Memory B cell (primary cell): ENCODE data around the gene AP3B1.

Source experiments
- ATAC-seq: fragments of 150-1000 bp; cut with Tn5 transposase; 2 replicates; pipeline ENCODE4 v1.10.0; 2021; ENCODE audit warnings: low read depth, mild to moderate bottlenecking, moderate library complexity
- DNase-seq, 2 donors: peaks; one replicate each; pipeline ENCODE4 v3.0.0; 2022; ENCODE audit warnings: low spot score in 2 of 2
- H3K27ac Mint-ChIP-seq: one replicate; pipeline ENCODE4 v1.8.0; 2022; ENCODE audit warnings: mild to moderate bottlenecking, moderate library complexity, mixed read lengths
- H3K27me3 Mint-ChIP-seq: one replicate; pipeline ENCODE4 v1.8.0; 2022; ENCODE audit warnings: mixed read lengths
- H3K36me3 Mint-ChIP-seq: one replicate; pipeline ENCODE4 v1.8.0; 2022; ENCODE audit warnings: mild to moderate bottlenecking, mixed read lengths
- H3K4me1 Mint-ChIP-seq: one replicate; pipeline ENCODE4 v1.8.0; 2022; ENCODE audit warnings: mixed read lengths
- H3K4me3 Mint-ChIP-seq: one replicate; pipeline ENCODE4 v1.8.0; 2022; ENCODE audit warnings: mild to moderate bottlenecking, moderate library complexity, mixed read lengths
- H3K9me3 Mint-ChIP-seq: one replicate; pipeline ENCODE4 v1.8.0; 2022; ENCODE audit warnings: mixed read lengths

AP3B1 gene

GRCh38 chr5:77983482-77984199, 310.9 kb downstream of the AP3B1 start:
- no peaks in the 10 kb centered on the region for H3K9me3 Mint-ChIP-seq
- no peak overlapping the region for H3K4me3 Mint-ChIP-seq
- peaks cover 2% of the 10 kb centered on the region for H3K27me3 Mint-ChIP-seq
- no peaks in the 10 kb centered on the region for H3K36me3 Mint-ChIP-seq
- no peak for ATAC-seq
- no peak overlapping the region for H3K27ac Mint-ChIP-seq
- DNase-seq, result no peak
- no peaks in the 10 kb centered on the region for H3K4me1 Mint-ChIP-seq

- peaks cover 2% of the 10 kb centered on the region for H3K9me3 Mint-ChIP-seq
- no peak overlapping the region for H3K4me3 Mint-ChIP-seq
- no peaks in the 10 kb centered on the region for H3K4me1 Mint-ChIP-seq
- peaks cover 2% of the 10 kb centered on the region for H3K36me3 Mint-ChIP-seq
- no peak for DNase-seq
- peaks cover 7% of the 10 kb centered on the region for H3K27me3 Mint-ChIP-seq
- no peak for ATAC-seq
- no peak overlapping the region for H3K27ac Mint-ChIP-seq
Measured at GRCh38 chr5:77981820-77982219, 312.7 kb downstream of the AP3B1 start.

GRCh38 chr5:77974576-77974975, 319.9 kb downstream of the AP3B1 start:
- ATAC-seq, result no peak
- Mint-ChIP-seq H3K27ac (no peak overlapping the region), H3K9me3 (peaks cover 2% of the 10 kb centered on the region), H3K4me3 (no peak overlapping the region), H3K27me3 (peaks cover 33% of the 10 kb centered on the region), H3K36me3 (peaks cover 2% of the 10 kb centered on the region), H3K4me1 (peaks cover 8% of the 10 kb centered on the region)
- DNase-seq, result no peak

GRCh38 chr5:77973253-77973609, 321.3 kb downstream of the AP3B1 start:
- H3K27me3 Mint-ChIP-seq, result peaks cover 33% of the 10 kb centered on the region
- ATAC-seq, result no peak
- peaks cover 8% of the 10 kb centered on the region for H3K4me1 Mint-ChIP-seq
- H3K4me3 Mint-ChIP-seq, result peak overlapping the region; percentile 83
- no peak overlapping the region for H3K27ac Mint-ChIP-seq
- peaks cover 2% of the 10 kb centered on the region for H3K36me3 Mint-ChIP-seq
- H3K9me3 Mint-ChIP-seq, result peaks cover 2% of the 10 kb centered on the region
- no peak for DNase-seq

- peaks cover 2% of the 10 kb centered on the region for H3K36me3 Mint-ChIP-seq
- H3K27ac Mint-ChIP-seq, result no peak overlapping the region
- DNase-seq, result peak in 1 of 2 donors; percentile 19
- H3K4me3 Mint-ChIP-seq, result peak overlapping the region; percentile 83
- peaks cover under 1% of the 10 kb centered on the region for H3K9me3 Mint-ChIP-seq
- peaks cover 8% of the 10 kb centered on the region for H3K4me1 Mint-ChIP-seq
- peak; percentile 74 for ATAC-seq
- peaks cover 31% of the 10 kb centered on the region for H3K27me3 Mint-ChIP-seq
Measured at GRCh38 chr5:77972469-77973252, 321.8 kb downstream of the AP3B1 start.

GRCh38 chr5:77971776-77972468, 322.6 kb downstream of the AP3B1 start:
- ATAC-seq (peak; percentile 31), DNase-seq (no peak)
- Mint-ChIP-seq H3K36me3 (no peaks in the 10 kb centered on the region), H3K9me3 (no peaks in the 10 kb centered on the region), H3K27ac (no peak overlapping the region), H3K4me3 (peak overlapping the region; percentile 83), H3K4me1 (peaks cover 8% of the 10 kb centered on the region), H3K27me3 (peaks cover 28% of the 10 kb centered on the region)

- peaks cover 8% of the 10 kb centered on the region for H3K4me1 Mint-ChIP-seq
- peaks cover 30% of the 10 kb centered on the region for H3K27me3 Mint-ChIP-seq
- H3K27ac Mint-ChIP-seq, result no peak overlapping the region
- no peak for DNase-seq
- H3K4me3 Mint-ChIP-seq, result no peak overlapping the region
- peaks cover 2% of the 10 kb centered on the region for H3K36me3 Mint-ChIP-seq
- peaks cover 2% of the 10 kb centered on the region for H3K9me3 Mint-ChIP-seq
- no peak for ATAC-seq
Measured at GRCh38 chr5:77970891-77971290, 323.6 kb downstream of the AP3B1 start.

GRCh38 chr5:77963795-77964194, 330.7 kb downstream of the AP3B1 start:
- ATAC-seq (no peak), DNase-seq (no peak)
- no peaks in the 10 kb centered on the region for H3K4me1 Mint-ChIP-seq
- no peak overlapping the region for H3K4me3 Mint-ChIP-seq
- H3K27me3 Mint-ChIP-seq, result peaks cover 15% of the 10 kb centered on the region
- peaks cover 2% of the 10 kb centered on the region for H3K9me3 Mint-ChIP-seq
- H3K27ac Mint-ChIP-seq, result no peak overlapping the region
- peaks cover 2% of the 10 kb centered on the region for H3K36me3 Mint-ChIP-seq

- ATAC-seq, result no peak
- Mint-ChIP-seq H3K9me3 (no peaks in the 10 kb centered on the region), H3K27me3 (peaks cover 14% of the 10 kb centered on the region), H3K36me3 (no peaks in the 10 kb centered on the region), H3K4me1 (no peaks in the 10 kb centered on the region), H3K4me3 (no peak overlapping the region), H3K27ac (no peak overlapping the region)
- no peak for DNase-seq
Measured at GRCh38 chr5:77960863-77961396, 333.6 kb downstream of the AP3B1 start.

GRCh38 chr5:77960305-77960704, 334.2 kb downstream of the AP3B1 start:
- ATAC-seq (no peak), DNase-seq (no peak)
- peaks cover 14% of the 10 kb centered on the region for H3K27me3 Mint-ChIP-seq
- H3K4me3 Mint-ChIP-seq, result no peak overlapping the region
- H3K27ac Mint-ChIP-seq, result no peak overlapping the region
- no peaks in the 10 kb centered on the region for H3K9me3 Mint-ChIP-seq
- H3K36me3 Mint-ChIP-seq, result no peaks in the 10 kb centered on the region
- H3K4me1 Mint-ChIP-seq, result no peaks in the 10 kb centered on the region

GRCh38 chr5:77958642-77959330, 335.7 kb downstream of the AP3B1 start:
- ATAC-seq (no peak), DNase-seq (no peak)
- Mint-ChIP-seq H3K4me1 (no peaks in the 10 kb centered on the region), H3K27me3 (peaks cover 11% of the 10 kb centered on the region), H3K36me3 (no peaks in the 10 kb centered on the region), H3K27ac (no peak overlapping the region), H3K9me3 (no peaks in the 10 kb centered on the region), H3K4me3 (no peak overlapping the region)

- no peak overlapping the region for H3K27ac Mint-ChIP-seq
- no peaks in the 10 kb centered on the region for H3K9me3 Mint-ChIP-seq
- H3K4me1 Mint-ChIP-seq, result no peaks in the 10 kb centered on the region
- H3K4me3 Mint-ChIP-seq, result no peak overlapping the region
- no peak for ATAC-seq
- no peaks in the 10 kb centered on the region for H3K36me3 Mint-ChIP-seq
- no peak for DNase-seq
- H3K27me3 Mint-ChIP-seq, result peaks cover 11% of the 10 kb centered on the region
Measured at GRCh38 chr5:77957931-77958521, 336.5 kb downstream of the AP3B1 start.

GRCh38 chr5:77957516-77957915, 337.0 kb downstream of the AP3B1 start:
- H3K36me3 Mint-ChIP-seq, result no peaks in the 10 kb centered on the region
- ATAC-seq (no peak), DNase-seq (no peak)
- no peak overlapping the region for H3K27ac Mint-ChIP-seq
- H3K9me3 Mint-ChIP-seq, result no peaks in the 10 kb centered on the region
- no peak overlapping the region for H3K4me3 Mint-ChIP-seq
- no peaks in the 10 kb centered on the region for H3K4me1 Mint-ChIP-seq
- peaks cover 8% of the 10 kb centered on the region for H3K27me3 Mint-ChIP-seq
